ENCODE measurements around the gene ID2. TPM values are rescaled to one million over a fixed set of nuclear protein-coding genes. Genes with fewer than 3 reads are reported as not detected.

Gene ID2
- polyA plus RNA-seq, 2 donors: 12.7 to 23.1 TPM

Other genes with a start within 250 kb of the ID2 start
- gene KIDINS220, start 155.6 kb downstream of the ID2 start, polyA plus RNA-seq: 10 to 100 TPM; 10.4 to 10.7 TPM

Data from esophagus (tissue), 2 donors.